Measurements from ENCODE around the gene JSRP1.
A peak's percentile ranks its signal among the peaks of the same experiment; 100 is the strongest.

The JSRP1 gene

GRCh38 chr19:2266183-2266993 lies 10.2 kb upstream of the JSRP1 start:
- DNase-seq: no peak

GRCh38 chr19:2261438-2262172 lies 5.4 kb upstream of the JSRP1 start:
- DNase-seq: no peak

- no peak for DNase-seq
These were observed 4.2 kb upstream of the JSRP1 start for GRCh38 chr19:2260341-2260805.

- DNase-seq: no peak
These were observed 3.1 kb upstream of the JSRP1 start for GRCh38 chr19:2259336-2259735.

- DNase-seq: no peak
These were observed 938 bp downstream of the JSRP1 start for GRCh38 chr19:2255112-2255845.

GRCh38 chr19:2254064-2254872 lies 1.9 kb downstream of the JSRP1 start:
- no peak for DNase-seq

GRCh38 chr19:2253106-2254063 lies 2.8 kb downstream of the JSRP1 start:
- DNase-seq: no peak

GRCh38 chr19:2252797-2253105 lies 3.5 kb downstream of the JSRP1 start:
- no peak for DNase-seq

- no peak for DNase-seq
These were observed 4.0 kb downstream of the JSRP1 start for GRCh38 chr19:2252055-2252796.

- peak; percentile 22 for DNase-seq
These were observed 4.8 kb downstream of the JSRP1 start for GRCh38 chr19:2251106-2252054.

- DNase-seq: no peak
These were observed 5.5 kb downstream of the JSRP1 start for GRCh38 chr19:2250766-2251105.

- DNase-seq: peak; percentile 48
These were observed 6.1 kb downstream of the JSRP1 start for GRCh38 chr19:2249880-2250765.

- DNase-seq: peak; percentile 14
These were observed 7.0 kb downstream of the JSRP1 start, which contains the start of gene AMH for GRCh38 chr19:2249010-2249866. Gene AMH, plus strand, starts transcription at chr19:2249323. Its CDS starts 10 bp downstream, at chr19:2249333.

- DNase-seq: no peak
These were observed 7.8 kb downstream of the JSRP1 start for GRCh38 chr19:2248136-2249009.

- DNase-seq: no peak
These were observed 8.7 kb downstream of the JSRP1 start for GRCh38 chr19:2247433-2248101.

- no peak for DNase-seq
These were observed 9.3 kb downstream of the JSRP1 start for GRCh38 chr19:2246801-2247361.
